Prostate gland (tissue), 2 donors: Measurements from ENCODE around the gene AKAP13. TPM values are rescaled to one million over a fixed set of nuclear protein-coding genes. Genes with fewer than 3 reads are reported as not detected.

ENCODE experiments used
- DNase-seq: peaks from one replicate; pipeline ENCODE4 v3.0.0-alpha.2; 2019; ENCODE audit warnings: low spot score
- H3K27ac ChIP-seq, 2 donors: fragments of 200-600 bp; sonication (generic); 2 replicates each; pipeline ENCODE4 v1.5.1; 2017 to 2019
- H3K27me3 ChIP-seq: fragments of 200-600 bp; sonication (generic); replicated peaks from 2 replicates; pipeline ENCODE4 v1.5.1; 2019; ENCODE audit not compliant: insufficient read depth
- H3K36me3 ChIP-seq, 2 donors: fragments of 200-600 bp; sonication (generic); 1 replicate in 1 of 2; 2 replicates in 1 of 2; pipeline versions ENCODE4 v1.5.1 to v1.8.1; 2017 to 2019
- H3K4me1 ChIP-seq: fragments of 200-600 bp; sonication (generic); replicated peaks from 2 replicates; pipeline ENCODE4 v1.5.1; 2019
- H3K4me3 ChIP-seq, 2 donors: fragments of 200-600 bp; sonication (generic); 2 replicates each; pipeline ENCODE4 v1.5.1; 2017 to 2019
- H3K9me3 ChIP-seq: fragments of 200-600 bp; sonication (generic); 2 replicates; pipeline ENCODE4 v1.5.1; 2017
- CTCF ChIP-seq, 4 experiments: fragments of 200-600 bp in 2 of 4; fragments of 450-650 bp in 2 of 4; sonication (generic) in 2 of 4; IDR thresholded peaks; 1 replicate in 3 of 4; 2 replicates in 1 of 4; pipeline ENCODE4 v1.5.1; 2016 to 2019; ENCODE audit warnings: antibody characterized with exemption in 4 of 4, mild to moderate bottlenecking in 2 of 4, moderate library complexity in 2 of 4
- POLR2A ChIP-seq: fragments of 450-650 bp; IDR thresholded peaks from one replicate; pipeline ENCODE4 v1.6.1; 2016; ENCODE audit warnings: antibody characterized with exemption, mild to moderate bottlenecking
- POLR2AphosphoS5 ChIP-seq: sonication (generic); formaldehyde crosslinking; IDR thresholded peaks from one replicate; pipeline ENCODE4 v1.6.1; 2017; ENCODE audit warnings: antibody characterized with exemption
- WGBS: methylation state at CpG from one replicate; pipeline ENCODE4 v1.1.5; 2018; 5-methylcytosine and 5-hydroxymethylcytosine counted together
- intact Hi-C: fragments of 100-400 bp; cut with DNase I; formaldehyde crosslinking; loops from one replicate; pipeline ENCODE4 v1.14.2; 2022
- total RNA-seq, 2 donors: library from RNA; depleted of rRNA; stranded (reverse); fragments of >200 nt; gene quantifications; one replicate each; pipeline ENCODE4 v1.1.0, GENCODE V29; 2016

AKAP13 gene
- total RNA-seq, 2 donors from 2014 or later, result 102 to 195 TPM

GRCh38 chr15:85383470-85384148, 3.2 kb downstream of the AKAP13 start:
- DNase-seq, result no peak
- TF ChIP-seq POLR2AphosphoS5 (no peak), POLR2A (no peak), CTCF (IDR thresholded peaks at IDR 0.05) (no peak)
- Histone ChIP-seq H3K27me3 (no peaks in the 10 kb centered on the region), H3K4me1 (no peaks in the 10 kb centered on the region), H3K36me3 (no peaks in the 10 kb centered on the region), H3K4me3 (no peak overlapping the region), H3K9me3 (no peaks in the 10 kb centered on the region), H3K27ac (no peak overlapping the region)
- intact Hi-C loops, result no loop called here
- 74% methylated on average over 2 of the region's 2 CpGs for WGBS

- no peaks in the 10 kb centered on the region for H3K36me3 ChIP-seq
These were observed 5.9 kb downstream of the AKAP13 start for GRCh38 chr15:85386261-85386660.

GRCh38 chr15:85388566-85389305, 8.3 kb downstream of the AKAP13 start:
- Histone ChIP-seq H3K27ac (no peak overlapping the region), H3K4me1 (no peaks in the 10 kb centered on the region)
- 87% methylated on average over 5 of the region's 5 CpGs for WGBS

More at GRCh38 chr15:85386261-85386660, 5.9 kb downstream of the AKAP13 start:
- no peak for DNase-seq
- H3K27me3 ChIP-seq, result no peaks in the 10 kb centered on the region
- no peaks in the 10 kb centered on the region for H3K4me1 ChIP-seq
- no peaks in the 10 kb centered on the region for H3K9me3 ChIP-seq
- H3K27ac ChIP-seq, result no peak overlapping the region
- TF ChIP-seq POLR2AphosphoS5 (no peak), POLR2A (no peak), CTCF (IDR thresholded peaks at IDR 0.05) (no peak)
- intact Hi-C loops, result loop anchor here (2.0 kb wide), 1 partner anchor 27 kb away; no protein-coding TSS in a partner anchor
- no peak overlapping the region for H3K4me3 ChIP-seq
- WGBS, result 89% methylated on average over 7 of the region's 7 CpGs

GRCh38 chr15:85389306-85389650, 8.9 kb downstream of the AKAP13 start:
- no peak overlapping the region for H3K27ac ChIP-seq
- no peaks in the 10 kb centered on the region for H3K4me1 ChIP-seq
- no peaks in the 10 kb centered on the region for H3K36me3 ChIP-seq
- TF ChIP-seq CTCF (IDR thresholded peaks at IDR 0.05) (no peak), POLR2A (no peak), POLR2AphosphoS5 (no peak)
- H3K9me3 ChIP-seq, result no peaks in the 10 kb centered on the region
- intact Hi-C loops, result no loop called here
- no peak overlapping the region for H3K4me3 ChIP-seq
- WGBS, result 80% methylated on average over 2 of the region's 2 CpGs
- no peaks in the 10 kb centered on the region for H3K27me3 ChIP-seq
- no peak for DNase-seq

More at GRCh38 chr15:85388566-85389305, 8.3 kb downstream of the AKAP13 start:
- no peak overlapping the region for H3K4me3 ChIP-seq
- no peaks in the 10 kb centered on the region for H3K27me3 ChIP-seq
- no peaks in the 10 kb centered on the region for H3K9me3 ChIP-seq
- no peak for DNase-seq
- H3K36me3 ChIP-seq, result no peaks in the 10 kb centered on the region
- TF ChIP-seq POLR2AphosphoS5 (no peak), CTCF (IDR thresholded peaks at IDR 0.05) (no peak), POLR2A (no peak)
- intact Hi-C loops, result no loop called here

- TF ChIP-seq POLR2AphosphoS5 (no peak), CTCF (IDR thresholded peaks at IDR 0.05) (no peak), POLR2A (no peak)
- no peak for DNase-seq
- Histone ChIP-seq H3K27ac (no peak overlapping the region), H3K4me3 (no peak overlapping the region), H3K9me3 (no peaks in the 10 kb centered on the region), H3K36me3 (no peaks in the 10 kb centered on the region), H3K4me1 (no peaks in the 10 kb centered on the region), H3K27me3 (no peaks in the 10 kb centered on the region)
- 78% methylated on average over 4 of the region's 4 CpGs for WGBS
- intact Hi-C loops, result no loop called here
These were observed 9.4 kb downstream of the AKAP13 start for GRCh38 chr15:85389772-85390171.
